A549 (cell line): Measurements from ENCODE around the gene MAST2.

Experiments used
- CTCF ChIP-seq: fragments of >200 bp; sonication (Bioruptor Twin); formaldehyde crosslinking; IDR thresholded peaks from 3 replicates; pipeline ENCODE4 v1.5.1; 2016
- EP300 ChIP-seq, 2 experiments: fragments of >200 bp; sonication (Bioruptor Twin); formaldehyde crosslinking; IDR thresholded peaks; 2 replicates in 1 of 2; 3 replicates in 1 of 2; pipeline ENCODE4 v1.6.1; 2016 to 2017
- HOXA7 ChIP-seq: fragments of 250-450 bp; sonication (Bioruptor Pico); IDR thresholded peaks from 2 replicates; pipeline ENCODE4 v1.5.0; 2020; ENCODE audit warnings: mild to moderate bottlenecking, moderate library complexity
- JUN ChIP-seq, 2 experiments: fragments of >200 bp; sonication (Bioruptor Twin); formaldehyde crosslinking; IDR thresholded peaks; 2 replicates in 1 of 2; 3 replicates in 1 of 2; pipeline ENCODE4 v1.6.1; 2016 to 2017
- POLR2A ChIP-seq: IDR thresholded peaks from 2 replicates; pipeline ENCODE4 v1.6.1; 2012; ENCODE audit warnings: mild to moderate bottlenecking, low read length
- RARB ChIP-seq: fragments of 250-450 bp; sonication (Bioruptor Pico); IDR thresholded peaks from 2 replicates; pipeline ENCODE4 v1.8.0; 2021; ENCODE audit warnings: mild to moderate bottlenecking, moderate library complexity
- RCOR1 ChIP-seq: fragments of 150-350 bp; IDR thresholded peaks from 2 replicates; pipeline ENCODE4 v1.6.1; 2014; ENCODE audit warnings: antibody characterized with exemption, low read length, low read depth
- RFX5 ChIP-seq: fragments of 450-650 bp; IDR thresholded peaks from 2 replicates; pipeline ENCODE4 v1.7.1; 2014; ENCODE audit warnings: antibody characterized with exemption, mild to moderate bottlenecking, moderate library complexity
- TF ChIP-seq, protein P1 (sequence below): fragments of 450-650 bp; IDR thresholded peaks from 2 replicates; pipeline ENCODE4 v1.6.1; 2014; ENCODE audit warnings: antibody characterized with exemption

DNA sequence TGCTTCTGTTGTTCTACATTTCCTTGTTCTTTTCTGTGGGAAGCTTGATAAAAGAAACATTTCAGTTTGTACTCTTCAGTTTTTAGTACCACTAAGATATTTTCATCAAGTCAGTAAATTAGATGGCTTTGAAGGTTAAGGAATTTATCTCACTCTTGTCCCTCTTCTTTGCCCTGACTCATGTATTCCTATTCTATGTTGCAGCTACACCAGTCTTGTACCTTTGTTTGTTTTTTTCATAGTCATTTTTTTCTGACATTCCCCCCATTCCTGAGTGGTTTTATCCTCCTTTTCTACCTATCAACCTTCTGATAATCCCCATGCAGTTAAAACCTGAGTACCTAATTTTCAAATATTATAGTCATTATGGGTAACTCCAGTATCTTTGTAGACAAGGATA, 65.4 kb downstream of the MAST2 start:
- TF ChIP-seq RARB (CRISPR knock-in tag) = no peak
- no peak for TF ChIP-seq POLR2A
- no peak for TF ChIP-seq RCOR1
- TF ChIP-seq CTCF = no peak
- TF ChIP-seq, protein P1, sequence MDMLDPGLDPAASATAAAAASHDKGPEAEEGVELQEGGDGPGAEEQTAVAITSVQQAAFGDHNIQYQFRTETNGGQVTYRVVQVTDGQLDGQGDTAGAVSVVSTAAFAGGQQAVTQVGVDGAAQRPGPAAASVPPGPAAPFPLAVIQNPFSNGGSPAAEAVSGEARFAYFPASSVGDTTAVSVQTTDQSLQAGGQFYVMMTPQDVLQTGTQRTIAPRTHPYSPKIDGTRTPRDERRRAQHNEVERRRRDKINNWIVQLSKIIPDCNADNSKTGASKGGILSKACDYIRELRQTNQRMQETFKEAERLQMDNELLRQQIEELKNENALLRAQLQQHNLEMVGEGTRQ = no peak
- no peak for TF ChIP-seq RFX5
- no peak for TF ChIP-seq HOXA7
- TF ChIP-seq JUN (IDR thresholded peaks at IDR 0.05) = no peak
- no peak for TF ChIP-seq EP300 (IDR thresholded peaks at IDR 0.05)
